Activated CD4-positive, CD25-positive, alpha-beta regulatory T cell treated with anti-CD3 and anti-CD28 coated beads, Interleukin-2, amount 50 U/mL, for 24 hours (primary cell): ENCODE results near the gene GGTLC1.
"Not testable (repeated sequence)": the region's sequence is repeated elsewhere in the genome, so short reads cannot be mapped to it uniquely, and the experiment has no call there.

ENCODE experiments used
- ATAC-seq, 2 donors: fragments of 150-1000 bp; cut with Tn5 transposase; one replicate each; pipeline ENCODE4 v1.10.0; 2021; ENCODE audit warnings: mild to moderate bottlenecking in 1 of 2, moderate library complexity in 1 of 2

The GGTLC1 gene

GRCh38 chr20:23994001-23994633, 5.5 kb upstream of the GGTLC1 start:
- not testable (repeated sequence) for ATAC-seq

GRCh38 chr20:23993440-23993839, 4.9 kb upstream of the GGTLC1 start:
- ATAC-seq = not testable (repeated sequence)

DNA sequence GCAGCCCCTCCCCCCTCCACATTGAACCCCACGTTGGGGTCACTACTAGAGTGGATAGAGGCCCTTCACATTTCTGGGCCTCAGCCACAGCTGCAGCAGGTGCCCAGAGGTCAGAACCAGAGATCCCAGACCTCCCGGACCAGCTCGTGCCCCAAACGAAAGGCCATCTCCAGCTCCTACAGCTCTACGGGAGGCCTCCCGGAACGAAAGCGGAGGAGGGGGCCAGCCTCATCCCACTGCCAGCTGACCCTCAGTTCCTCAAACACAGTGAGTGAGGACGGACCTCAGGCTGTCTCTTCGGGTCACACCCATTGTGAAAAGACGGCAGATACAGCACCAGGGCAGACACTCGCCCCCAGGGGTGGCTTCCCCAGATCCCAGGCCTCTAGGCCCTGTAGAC, 1.7 kb upstream of the GGTLC1 start:
- ATAC-seq = not testable (repeated sequence)

- ATAC-seq = not testable (repeated sequence)
Observed at GRCh38 chr20:23988966-23989365, 387 bp upstream of the GGTLC1 start.

GRCh38 chr20:23986716-23987115, 1.9 kb downstream of the GGTLC1 start:
- not testable (repeated sequence) for ATAC-seq

- not testable (repeated sequence) for ATAC-seq
Observed at GRCh38 chr20:23986310-23986709, 2.3 kb downstream of the GGTLC1 start.

DNA sequence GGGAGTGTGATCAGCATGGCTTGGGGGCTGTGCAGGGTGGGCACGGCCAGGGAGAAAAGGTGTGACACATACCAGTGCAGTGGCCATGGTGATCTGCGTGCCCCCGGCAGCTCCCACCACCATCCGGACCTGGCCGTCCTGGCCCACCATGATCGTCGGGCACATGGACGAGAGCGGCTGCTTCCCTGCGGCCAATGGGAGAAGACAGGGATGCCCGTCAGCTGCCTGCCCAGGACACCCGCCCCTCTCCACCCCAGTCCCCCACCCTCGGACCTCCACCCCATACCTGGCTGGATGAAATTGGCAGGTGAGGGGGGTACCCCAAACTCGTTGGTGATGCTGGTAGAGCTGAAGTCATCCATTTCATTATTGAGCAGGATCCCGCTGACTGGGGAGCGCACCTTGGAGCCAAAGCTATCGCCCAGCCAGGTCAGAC, 2.8 kb downstream of the GGTLC1 start:
- not testable (repeated sequence) for ATAC-seq

- ATAC-seq = not testable (repeated sequence)
Observed at GRCh38 chr20:23985066-23985789, 3.4 kb downstream of the GGTLC1 start.

DNA sequence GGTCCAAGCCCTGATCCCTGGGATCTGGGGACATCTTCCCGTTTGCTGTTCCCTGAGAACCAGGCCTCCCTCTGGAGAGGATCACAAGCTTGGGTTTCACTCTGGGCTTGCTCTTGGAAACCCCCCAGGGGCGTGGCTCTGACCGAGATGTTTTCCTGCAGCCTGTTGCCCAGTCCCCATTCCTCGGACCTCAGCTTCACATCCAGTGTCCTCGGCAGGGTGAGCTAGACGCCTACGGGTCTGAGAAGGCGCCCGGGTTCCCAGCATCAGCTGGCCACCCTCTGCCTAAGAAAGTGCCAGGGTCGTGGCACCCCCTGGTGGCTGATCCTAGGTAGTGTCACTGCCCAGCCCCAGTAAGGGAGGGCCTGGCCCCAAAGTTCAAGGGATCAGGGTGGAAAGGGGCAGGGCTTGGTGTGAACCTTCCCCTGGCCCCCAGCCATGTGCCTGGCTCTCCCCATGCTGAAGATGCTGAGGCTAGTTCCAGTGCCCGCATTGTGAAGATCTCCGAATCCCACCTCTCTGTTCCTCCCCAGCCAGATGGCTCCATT, 4.0 kb downstream of the GGTLC1 start:
- not testable (repeated sequence) for ATAC-seq

DNA sequence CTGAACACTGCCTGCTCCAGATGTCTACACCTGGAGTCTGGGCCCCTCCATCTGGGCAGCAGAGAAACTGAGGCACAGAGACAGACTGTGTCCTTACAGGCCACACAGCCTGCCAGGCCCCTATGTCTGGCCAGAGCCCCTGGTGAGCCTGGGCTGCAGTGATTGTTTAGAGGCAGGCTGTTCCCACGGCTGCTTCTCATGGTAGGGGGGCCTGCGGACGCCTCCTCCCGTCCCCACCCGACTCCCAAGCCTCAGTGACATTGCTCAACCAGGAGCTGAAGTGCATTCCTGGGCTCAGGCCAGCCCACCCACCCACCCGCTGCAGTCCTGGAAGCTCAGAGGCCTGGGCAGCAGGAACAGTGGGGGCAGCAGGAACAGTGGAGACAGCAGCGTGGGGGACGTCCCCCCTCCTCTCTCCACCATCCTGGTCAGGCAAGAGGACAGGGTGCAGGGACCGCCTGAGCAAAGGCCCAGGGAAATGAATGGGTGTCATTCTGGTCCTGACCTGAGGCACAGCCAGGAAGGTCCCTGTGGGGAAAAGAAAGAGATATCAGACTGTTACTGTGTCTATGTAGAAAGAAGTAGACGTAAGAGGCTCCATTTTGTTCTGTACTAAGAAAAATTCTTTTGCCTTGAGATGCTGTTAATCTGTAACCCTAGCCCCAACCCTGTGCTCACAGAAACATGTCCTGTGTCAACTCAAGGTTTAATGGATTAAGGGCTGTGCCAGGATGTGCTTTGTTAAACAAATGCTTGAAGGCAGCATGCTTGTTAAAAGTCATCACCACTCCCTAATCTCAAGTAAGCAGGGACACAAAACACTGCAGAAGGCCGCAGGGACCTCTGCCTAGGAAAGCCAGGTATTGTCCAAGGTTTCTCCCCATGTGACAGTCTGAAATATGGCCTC, 6.2 kb downstream of the GGTLC1 start:
- ATAC-seq = not testable (repeated sequence)

GRCh38 chr20:23981526-23981925, 7.1 kb downstream of the GGTLC1 start:
- not testable (repeated sequence) for ATAC-seq

DNA sequence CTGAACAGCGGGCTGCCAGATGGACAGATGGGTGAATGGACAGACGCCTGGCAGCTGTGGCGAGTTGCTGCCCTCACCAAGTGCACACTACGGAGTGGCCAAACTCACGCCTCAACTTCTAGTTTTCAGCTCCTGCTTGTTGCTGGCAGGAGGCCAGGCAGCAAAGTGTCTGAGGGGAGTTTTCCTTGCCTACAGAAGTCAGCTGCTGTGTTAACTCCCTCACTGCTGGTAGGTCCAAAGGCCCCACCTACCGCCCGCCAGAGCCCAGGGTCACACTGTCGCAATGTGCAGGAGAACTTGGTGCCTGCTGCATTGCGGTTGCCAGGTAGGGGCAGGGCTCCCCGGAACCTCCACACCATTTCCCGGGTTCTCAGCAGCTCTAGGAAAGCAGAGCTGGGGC, 7.6 kb downstream of the GGTLC1 start:
- not testable (repeated sequence) for ATAC-seq

GRCh38 chr20:23979899-23980811, 8.4 kb downstream of the GGTLC1 start:
- not testable (repeated sequence) for ATAC-seq

GRCh38 chr20:23979380-23979779, 9.2 kb downstream of the GGTLC1 start:
- ATAC-seq = not testable (repeated sequence)

DNA sequence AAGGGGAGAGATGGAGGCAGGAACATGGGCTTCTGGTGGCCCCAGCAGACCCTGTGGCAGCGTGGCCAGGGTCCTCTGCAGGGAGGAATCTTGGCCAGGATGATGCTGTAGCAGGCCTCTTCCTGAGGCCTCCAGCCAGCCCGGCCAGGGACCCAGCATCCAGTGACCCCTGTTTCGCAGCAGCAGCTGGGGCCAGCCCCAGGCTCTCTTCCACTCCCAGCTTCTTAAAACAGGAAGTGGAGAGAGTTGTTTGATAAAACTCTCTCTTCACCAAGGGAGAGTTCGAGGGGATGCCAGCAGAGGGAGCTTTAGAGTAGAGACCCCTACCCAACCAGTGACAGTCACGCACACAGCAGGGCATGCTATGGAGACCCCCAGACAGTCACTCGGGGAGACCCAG, 10.1 kb downstream of the GGTLC1 start:
- not testable (repeated sequence) for ATAC-seq

- no peak for ATAC-seq
Observed at GRCh38 chr20:23974966-23975365, 13.6 kb downstream of the GGTLC1 start.

- ATAC-seq = no peak
Observed at GRCh38 chr20:23971310-23971709, 17.3 kb downstream of the GGTLC1 start.

DNA sequence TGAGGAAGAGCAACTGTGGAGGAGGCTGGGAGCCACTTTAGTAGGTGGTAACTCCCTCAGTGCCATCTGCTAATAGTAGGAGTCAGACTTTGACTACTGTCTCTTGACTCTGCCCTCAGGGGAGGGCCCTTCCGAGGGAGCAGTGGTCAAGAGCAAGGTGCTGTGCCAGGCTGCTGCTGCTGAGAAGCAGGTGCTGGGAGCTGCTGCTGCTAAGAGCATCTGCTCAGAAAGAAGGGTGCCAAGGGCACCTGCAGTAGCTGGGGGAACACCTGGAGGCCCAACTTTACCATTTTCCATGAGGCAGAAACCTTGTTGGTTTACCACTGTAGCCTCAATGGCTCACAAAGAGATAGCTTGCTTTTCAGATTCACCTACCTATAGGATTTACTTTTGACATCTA, 18.5 kb downstream of the GGTLC1 start:
- no peak for ATAC-seq

DNA sequence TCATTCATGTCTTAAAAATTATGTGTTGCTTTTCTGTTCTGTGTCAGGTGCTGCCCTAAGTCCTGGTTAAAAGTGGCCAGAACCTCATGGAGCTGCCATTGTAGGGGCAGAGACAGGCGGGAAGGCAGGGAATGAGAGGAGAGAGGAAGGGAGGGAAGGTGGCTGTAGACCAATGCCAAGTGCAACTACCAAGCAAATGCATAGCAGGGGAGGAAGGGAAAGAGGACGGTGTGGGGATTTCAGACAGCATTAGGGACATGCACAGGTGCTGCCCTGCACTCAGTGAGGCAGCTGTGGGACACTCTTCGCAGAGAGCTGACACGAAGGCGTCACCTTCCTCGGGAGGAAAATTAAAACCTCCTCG, 21.0 kb downstream of the GGTLC1 start:
- ATAC-seq = no peak

DNA sequence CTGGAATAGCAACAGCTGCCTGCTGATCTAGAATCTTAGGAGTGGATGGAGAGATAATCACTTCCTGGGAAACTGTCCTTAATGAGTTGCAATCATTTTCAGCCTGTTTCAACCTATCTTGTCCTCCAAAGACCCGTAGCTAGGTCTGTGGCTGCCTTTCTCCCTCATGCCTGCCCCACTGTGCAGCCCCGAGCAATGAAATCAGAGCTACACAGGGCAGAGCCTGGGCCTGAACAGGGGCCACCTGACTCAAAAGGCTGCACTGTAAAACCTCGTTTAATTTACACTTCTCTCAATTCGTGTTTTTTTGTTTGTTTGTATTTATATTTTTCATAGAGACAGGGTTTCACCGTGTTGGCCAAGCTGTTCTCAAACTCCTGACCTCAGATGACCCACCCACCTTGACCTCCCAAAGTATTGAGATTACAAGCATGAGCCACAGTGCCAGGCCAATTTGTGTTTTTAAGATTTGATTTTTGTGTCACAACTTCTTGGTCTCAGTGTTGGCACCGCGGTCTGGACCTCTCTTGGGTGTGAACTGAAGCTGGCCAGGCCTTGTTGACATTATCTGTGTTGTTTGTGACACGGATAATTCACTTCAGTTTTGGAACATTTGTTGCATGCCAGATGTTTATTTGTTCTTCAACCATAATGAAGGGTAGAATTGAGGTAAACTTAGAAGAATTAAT, 21.5 kb downstream of the GGTLC1 start:
- ATAC-seq = no peak

- ATAC-seq = no peak
Observed at GRCh38 chr20:23966298-23966697, 22.3 kb downstream of the GGTLC1 start.
